Adrenal gland (tissue), 12 donors: ENCODE measurements around the gene PCDH9. TPM values are rescaled to one million over a fixed set of nuclear protein-coding genes. Genes with fewer than 3 reads are reported as not detected.

ENCODE experiments used
- DNase-seq, 7 donors: peaks; one replicate each; pipeline ENCODE4 v3.0.0-alpha.2; 2019 to 2020
- H3K27ac ChIP-seq, 5 donors: fragments of 200-600 bp; sonication (generic) in 4 of 5; 1 replicate in 3 of 5; 2 replicates in 2 of 5; pipeline versions ENCODE4 v1.5.1 to v1.8.0; 2016 to 2020; ENCODE audit warnings: mild to moderate bottlenecking in 1 of 5
- H3K27me3 ChIP-seq: fragments of 200-600 bp; 2 replicates; pipeline ENCODE4 v1.8.0; 2021
- H3K36me3 ChIP-seq, 2 donors: fragments of 200-600 bp; replicated peaks in 1 of 2; 1 replicate in 1 of 2; 2 replicates in 1 of 2; pipeline versions ENCODE4 v1.5.1 to v1.8.0; 2018 to 2022
- H3K4me1 ChIP-seq, 2 donors: fragments of 200-600 bp; replicated peaks in 1 of 2; 1 replicate in 1 of 2; 2 replicates in 1 of 2; pipeline versions ENCODE4 v1.5.1 to v1.8.0; 2018 to 2021
- H3K4me3 ChIP-seq, 4 donors: fragments of 200-600 bp; sonication (generic) in 3 of 4; one replicate each; pipeline ENCODE4 v1.5.1; 2016 to 2018
- H3K9me3 ChIP-seq, 3 donors: fragments of 200-600 bp; sonication (generic) in 1 of 3; replicated peaks in 1 of 3; 1 replicate in 2 of 3; 2 replicates in 1 of 3; pipeline versions ENCODE4 v1.5.1 to v1.8.0; 2016 to 2021
- CTCF ChIP-seq, 6 experiments: fragments of 450-650 bp in 4 of 6; fragments of 200-600 bp in 2 of 6; sonication (generic) in 1 of 6; IDR thresholded peaks; 1 replicate in 5 of 6; 2 replicates in 1 of 6; pipeline versions ENCODE4 v1.5.1 to v1.8.0; 2016 to 2021; ENCODE audit warnings: antibody characterized with exemption in 6 of 6, mild to moderate bottlenecking in 2 of 6, moderate library complexity in 1 of 6
- POLR2A ChIP-seq, 2 donors: fragments of 450-650 bp; IDR thresholded peaks; one replicate each; pipeline ENCODE4 v1.6.1; 2017; ENCODE audit warnings: antibody characterized with exemption in 2 of 2, mild to moderate bottlenecking in 2 of 2, moderate library complexity in 1 of 2
- WGBS, 4 donors: extraction: QIAGEN DNeasy Blood & Tissue Kit in 2 of 4; methylation state at CpG; one replicate each; pipeline versions ENCODE4 v1.1.5 to v1.1.7; 2013 to 2017; 5-methylcytosine and 5-hydroxymethylcytosine counted together
- intact Hi-C, 2 donors: fragments of 100-400 bp; cut with DNase I; formaldehyde crosslinking; loops; one replicate each; pipeline versions ENCODE4 v1.14.1 to v1.15.0; 2022 to 2023
- polyA plus RNA-seq, 3 donors: library from polyadenylated mRNA; stranded (reverse); fragments of 200-250 nt in 2 of 3; fragments of 350-450 nt in 1 of 3; fragmentation: Illumina TruSeq in 1 of 3; extraction: RNeasy Lipid Tissue Mini Kit (QIAGEN cat#74804) in 1 of 3; gene quantifications; one replicate each; pipeline ENCODE4 v1.2.3, GENCODE V29; 2013 to 2014
- total RNA-seq, 9 donors: library from RNA; depleted of rRNA in 4 of 9; stranded (reverse); fragments of >200 nt in 4 of 9; fragments of 120-200 nt in 1 of 9; fragmentation: NEBNext Ultra II Directional in 1 of 9; extraction: Animal tissue kit (Norgen Biotek cat#: 25700) in 1 of 9; gene quantifications; one replicate each; pipeline versions ENCODE4 v1.1.0 to v1.2.4, GENCODE V29; 2013 to 2023
- donor health status: healthy with polysubstance abuse.
- donor health status: Bipolar disorder and iron deficiency.
- donor health status: DM: yes; HTN: yes; CAD: no.
- donor health status: DM: no; HTN: no; CAD: no.
- donor health status: DM: no; HTN: no; CAD: no.
- donor health status: DM: yes; HTN: yes; CAD: no.

Gene PCDH9
- total and polyA plus RNA-seq, 12 donors, result 0.71 to 10.9 (median 3.6) TPM

GRCh38 chr13:67042556-67042955 is 187.6 kb downstream of the PCDH9 start:
- intact Hi-C loops, result no loop called here
- no peak for DNase-seq
- no peak overlapping the region for H3K27ac ChIP-seq
- no peaks in the 10 kb centered on the region for H3K4me1 ChIP-seq
- H3K4me3 ChIP-seq, result no peak overlapping the region
- 30 to 89% (median 34%) methylated on average over 1 to 2 of the region's 2 CpGs for WGBS, 4 donors
- no peaks in the 10 kb centered on the region for H3K27me3 ChIP-seq
- no peaks in the 10 kb centered on the region for H3K36me3 ChIP-seq
- no peaks in the 10 kb centered on the region for H3K9me3 ChIP-seq
- TF ChIP-seq CTCF (IDR thresholded peaks at IDR 0.05) (no peak), POLR2A (IDR thresholded peaks at IDR 0.05) (no peak)

GRCh38 chr13:67036699-67037457 is 193.3 kb downstream of the PCDH9 start:
- intact Hi-C loops, result no loop called here
- no peak overlapping the region for H3K4me3 ChIP-seq
- 81 to 84% (median 82%) methylated on average over 10 of the region's 10 CpGs for WGBS, 4 donors
- H3K36me3 ChIP-seq, result no peaks in the 10 kb centered on the region
- no peak overlapping the region for H3K27ac ChIP-seq
- no peaks in the 10 kb centered on the region for H3K27me3 ChIP-seq
- no peak for TF ChIP-seq CTCF (IDR thresholded peaks at IDR 0.05)
- TF ChIP-seq POLR2A (IDR thresholded peaks at IDR 0.05), result no peak
- H3K9me3 ChIP-seq, result no peaks in the 10 kb centered on the region
- DNase-seq, result no peak
- no peaks in the 10 kb centered on the region for H3K4me1 ChIP-seq

- H3K36me3 ChIP-seq, result no peaks in the 10 kb centered on the region
- intact Hi-C loops, result no loop called here
- H3K9me3 ChIP-seq, result no peaks in the 10 kb centered on the region
- no peak overlapping the region for H3K27ac ChIP-seq
- no peak overlapping the region for H3K4me3 ChIP-seq
- no peaks in the 10 kb centered on the region for H3K4me1 ChIP-seq
- TF ChIP-seq CTCF (IDR thresholded peaks at IDR 0.05) (no peak), POLR2A (IDR thresholded peaks at IDR 0.05) (no peak)
- 58 to 90% (median 75%) methylated on average over 1 of the region's 1 CpG for WGBS, 4 donors
- no peaks in the 10 kb centered on the region for H3K27me3 ChIP-seq
- DNase-seq, result no peak
Measured at GRCh38 chr13:67033170-67033569, 197.0 kb downstream of the PCDH9 start.

GRCh38 chr13:67023130-67023876 is 206.8 kb downstream of the PCDH9 start:
- intact Hi-C loops, result no loop called here
- Histone ChIP-seq H3K4me3 (no peak overlapping the region), H3K27me3 (no peaks in the 10 kb centered on the region), H3K36me3 (no peaks in the 10 kb centered on the region), H3K9me3 (no peaks in the 10 kb centered on the region), H3K27ac (no peak overlapping the region), H3K4me1 (no peaks in the 10 kb centered on the region)
- TF ChIP-seq CTCF (IDR thresholded peaks at IDR 0.05) (no peak), POLR2A (IDR thresholded peaks at IDR 0.05) (no peak)
- DNase-seq, result no peak
- WGBS, 4 donors, result 42 to 56% (median 47%) methylated on average over 4 of the region's 4 CpGs
